Endothelial cell of umbilical vein (primary cell): ENCODE results near the gene P3H2. TPM values are rescaled to one million over a fixed set of nuclear protein-coding genes. Genes with fewer than 3 reads are reported as not detected.

Experiments
- BruUV-seq: library from RNA; stranded (reverse); fragments of 400-500 nt; replicated peaks from 2 replicates; lab custom pipeline; 2021; lab: Mats Ljungman, UMichigan
- CTCF ChIA-PET: fragments of 300-600, 350-600 bp; sonication (Branson Sonifier 250); formaldehyde crosslinking; loops from one replicate; lab custom pipeline; 2021; ENCODE audit warnings: antibody characterized with exemption, inconsistent platforms; lab: Charles Lee
- POLR2A ChIA-PET: fragments of 300-600, 350-600 bp; sonication (Branson Sonifier 250); formaldehyde crosslinking; loops from one replicate; lab custom pipeline; 2021; ENCODE audit warnings: antibody characterized with exemption, inconsistent platforms; lab: Charles Lee
- DNase-seq: peaks from one replicate; pipeline ENCODE4 v3.0.0-alpha.2; 2011; ENCODE audit warnings: low read depth, low spot score
- FAIRE-seq: peaks from 2 replicates; lab custom pipeline; 2011; peaks lifted over from hg19 to GRCh38; lab: Jason Lieb, UNC
- H2AFZ ChIP-seq: 2 replicates; pipeline ENCODE4 v1.6.0; 2012; ENCODE audit warnings: low read depth, low read length, control low read depth, inconsistent platforms
- H3K27ac ChIP-seq: 2 replicates; pipeline ENCODE4 v1.5.1; 2011; ENCODE audit warnings: low read depth, mild to moderate bottlenecking, control low read depth, low read length, moderate library complexity; ENCODE audit not compliant: insufficient read depth
- H3K27me3 ChIP-seq, 2 experiments: 2 replicates each; pipeline versions ENCODE4 v1.6.0 to v1.6.1; 2011; ENCODE audit warnings: low read length in 2 of 2, mixed read lengths in 1 of 2; ENCODE audit not compliant: control insufficient read depth in 2 of 2, insufficient read depth in 2 of 2
- H3K36me3 ChIP-seq, 2 experiments: 2 replicates in 1 of 2; 3 replicates in 1 of 2; pipeline ENCODE4 v1.5.1; 2011; ENCODE audit warnings: low read length in 2 of 2, mild to moderate bottlenecking in 1 of 2, moderate library complexity in 1 of 2; ENCODE audit not compliant: control insufficient read depth in 2 of 2, insufficient read depth in 2 of 2; ENCODE audit errors: extremely low read depth in 1 of 2
- H3K4me1 ChIP-seq: 3 replicates; pipeline ENCODE4 v1.5.1; 2011; ENCODE audit warnings: mild to moderate bottlenecking, low read length; ENCODE audit not compliant: control insufficient read depth, insufficient read depth; ENCODE audit errors: extremely low read depth
- H3K4me2 ChIP-seq: 2 replicates; pipeline ENCODE4 v1.6.1; 2011; ENCODE audit warnings: low read length, control low read depth, mixed read lengths; ENCODE audit not compliant: insufficient read depth
- H3K4me3 ChIP-seq, 3 experiments: fragments of 200-600 bp in 1 of 3; sonication (generic), shearing (Covaris generic) in 1 of 3; replicated peaks in 1 of 3; 2 replicates each; pipeline ENCODE4 v1.5.1; 2011 to 2016; ENCODE audit warnings: control low read depth in 3 of 3, low read length in 3 of 3, mild to moderate bottlenecking in 2 of 3, inconsistent platforms in 1 of 3, low read depth in 1 of 3, moderate library complexity in 1 of 3; ENCODE audit not compliant: insufficient read depth in 1 of 3
- H3K79me2 ChIP-seq: 2 replicates; pipeline ENCODE4 v1.6.0; 2012; ENCODE audit warnings: low read length, inconsistent platforms; ENCODE audit not compliant: control insufficient read depth, insufficient read depth
- H3K9ac ChIP-seq: replicated peaks from 2 replicates; pipeline ENCODE3; 2011; ENCODE audit warnings: low read length, control low read depth; ENCODE audit not compliant: insufficient read depth; ENCODE audit errors: extremely low read depth
- H3K9me1 ChIP-seq: replicated peaks from 3 replicates; pipeline ENCODE4 v1.6.0; 2011; ENCODE audit warnings: mild to moderate bottlenecking, low read length; ENCODE audit not compliant: control insufficient read depth, insufficient read depth; ENCODE audit errors: extremely low read depth
- H3K9me3 ChIP-seq: replicated peaks from 2 replicates; pipeline ENCODE4 v1.5.1; 2012; ENCODE audit warnings: low read length, inconsistent platforms; ENCODE audit not compliant: control insufficient read depth, insufficient read depth
- H4K20me1 ChIP-seq: replicated peaks from 2 replicates; pipeline ENCODE3; 2011; ENCODE audit warnings: mild to moderate bottlenecking, low read length; ENCODE audit not compliant: control insufficient read depth, insufficient read depth; ENCODE audit errors: extremely low read depth
- EZH2 ChIP-seq: IDR thresholded peaks from 2 replicates; pipeline ENCODE4 v1.6.1; 2012; ENCODE audit warnings: borderline replicate concordance, low read depth, mild to moderate bottlenecking, moderate library complexity, low read length, inconsistent platforms; ENCODE audit not compliant: severe bottlenecking
- FOS ChIP-seq: IDR thresholded peaks from 2 replicates; pipeline ENCODE4 v1.6.1; 2011; ENCODE audit warnings: mild to moderate bottlenecking, low read length, moderate library complexity, borderline replicate concordance; ENCODE audit not compliant: insufficient read depth
- GATA2 ChIP-seq: IDR thresholded peaks from 2 replicates; pipeline ENCODE4 v1.7.0; 2011; ENCODE audit warnings: low read depth, mild to moderate bottlenecking, moderate library complexity, mixed read lengths, low read length; ENCODE audit not compliant: insufficient read length, insufficient read depth
- JUN ChIP-seq: IDR thresholded peaks from 2 replicates; pipeline ENCODE4 v1.6.1; 2011; ENCODE audit warnings: borderline replicate concordance, low read depth; ENCODE audit not compliant: insufficient read length, insufficient read depth
- MYC ChIP-seq: IDR thresholded peaks from one replicate; pipeline ENCODE4 v1.6.1; 2011; ENCODE audit warnings: mild to moderate bottlenecking, low read depth, low read length
- POLR2A ChIP-seq: IDR thresholded peaks from 2 replicates; pipeline ENCODE4 v1.6.1; 2012; ENCODE audit warnings: low read depth, mild to moderate bottlenecking, control low read depth, low read length
- POLR2AphosphoS5 ChIP-seq: IDR thresholded peaks from 2 replicates; pipeline ENCODE4 v1.6.1; 2012; ENCODE audit warnings: low read depth, mild to moderate bottlenecking, control low read depth, low read length, moderate library complexity; ENCODE audit not compliant: insufficient read depth
- dilution Hi-C: fragments of 300-500 bp; cut with MboI; formaldehyde crosslinking; loops from one replicate; pipeline ENCODE4 v1.15.0; 2019; ENCODE audit warnings: low sequenced_read_pairs; ENCODE audit not compliant: extremely low pct_ligation_motif_present
- intact Hi-C: fragments of 100-400 bp; cut with micrococcal nuclease; formaldehyde crosslinking; loops from one replicate; pipeline ENCODE4 v1.10.0; 2022
- polyA plus RNA-seq, 4 experiments: library from polyadenylated mRNA; depleted of rRNA in 3 of 4; stranded (reverse) in 3 of 4; unstranded in 1 of 4; fragments of >200 nt; gene quantifications; 2 replicates each; pipeline versions ENCODE4 v1.2.1 to v1.2.3, GENCODE V29; 2011 to 2012; ENCODE audit warnings: missing spikeins in 1 of 4
- total RNA-seq: library from RNA; stranded (reverse); gene quantifications from 2 replicates; pipeline ENCODE4 v1.2.3, GENCODE V29; 2021
- TF ChIP-seq, protein P1 (sequence below), 2 donors: IDR thresholded peaks; 1 replicate in 1 of 2; 2 replicates in 1 of 2; pipeline ENCODE4 v1.5.1; 2011; ENCODE audit warnings: low read length in 2 of 2, mild to moderate bottlenecking in 2 of 2, moderate library complexity in 2 of 2, control low read depth in 1 of 2, inconsistent platforms in 1 of 2, low read depth in 1 of 2; ENCODE audit not compliant: insufficient read depth in 1 of 2; ENCODE audit errors: extremely low read depth in 1 of 2
- TF ChIP-seq, protein P2 (sequence below): IDR thresholded peaks from 2 replicates; pipeline ENCODE4 v1.6.1; 2011; ENCODE audit not compliant: insufficient read depth, insufficient read length

P3H2 gene
- total and polyA plus RNA-seq, 2 donors (not counting 3 experiments of a cell fraction or from before 2014, with no cell fraction given) = 6.6 to 6.8 TPM

DNA sequence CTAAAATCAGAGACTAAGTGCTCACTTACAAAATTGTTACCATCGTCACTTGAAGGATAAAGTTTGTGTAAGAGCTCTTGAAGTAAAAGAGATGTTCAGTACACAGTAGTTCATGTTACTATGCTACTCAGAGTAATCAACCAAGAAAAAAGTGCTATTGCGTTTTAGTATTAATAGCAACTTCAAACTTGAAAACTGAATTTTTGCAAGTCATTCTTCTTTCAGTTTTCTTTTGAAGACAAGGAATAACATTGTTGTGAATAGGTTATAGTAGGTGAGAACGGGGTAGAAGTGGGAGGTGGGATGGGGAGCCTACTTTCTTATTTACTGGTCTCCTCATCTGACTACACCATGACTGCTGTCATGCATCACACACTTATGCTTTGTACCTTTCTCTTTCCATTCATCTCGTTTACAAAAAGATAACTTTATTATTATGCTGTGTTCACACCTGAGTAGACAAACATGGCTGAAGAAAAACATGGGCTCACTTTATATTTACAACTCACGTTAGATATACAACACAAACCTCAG is 39.3 kb upstream of the P3H2 start:
- dilution Hi-C loops = no loop called here
- Histone ChIP-seq H3K4me2 (no peak overlapping the region), H3K79me2 (no peaks in the 10 kb centered on the region), H2AFZ (no peak overlapping the region), H3K9me3 (no peaks in the 10 kb centered on the region), H3K4me3 (no peak overlapping the region), H3K27ac (no peak overlapping the region), H3K36me3 (no peaks in the 10 kb centered on the region), H3K9ac (no peak overlapping the region), H3K4me1 (no peaks in the 10 kb centered on the region), H3K9me1 (no peaks in the 10 kb centered on the region), H4K20me1 (no peaks in the 10 kb centered on the region), H3K27me3 (peaks cover 0 to 2% of the 10 kb centered on the region in 2 experiments)
- intact Hi-C loops = no loop called here
- BruUV-seq = no TSS peak
- POLR2A ChIA-PET = no interaction called here
- CTCF ChIA-PET = no interaction called here
- TF ChIP-seq FOS (no peak), POLR2A (no peak), GATA2 (no peak), JUN (no peak), EZH2 (no peak), POLR2AphosphoS5 (no peak), MYC (no peak)
- TF ChIP-seq, protein P1, sequence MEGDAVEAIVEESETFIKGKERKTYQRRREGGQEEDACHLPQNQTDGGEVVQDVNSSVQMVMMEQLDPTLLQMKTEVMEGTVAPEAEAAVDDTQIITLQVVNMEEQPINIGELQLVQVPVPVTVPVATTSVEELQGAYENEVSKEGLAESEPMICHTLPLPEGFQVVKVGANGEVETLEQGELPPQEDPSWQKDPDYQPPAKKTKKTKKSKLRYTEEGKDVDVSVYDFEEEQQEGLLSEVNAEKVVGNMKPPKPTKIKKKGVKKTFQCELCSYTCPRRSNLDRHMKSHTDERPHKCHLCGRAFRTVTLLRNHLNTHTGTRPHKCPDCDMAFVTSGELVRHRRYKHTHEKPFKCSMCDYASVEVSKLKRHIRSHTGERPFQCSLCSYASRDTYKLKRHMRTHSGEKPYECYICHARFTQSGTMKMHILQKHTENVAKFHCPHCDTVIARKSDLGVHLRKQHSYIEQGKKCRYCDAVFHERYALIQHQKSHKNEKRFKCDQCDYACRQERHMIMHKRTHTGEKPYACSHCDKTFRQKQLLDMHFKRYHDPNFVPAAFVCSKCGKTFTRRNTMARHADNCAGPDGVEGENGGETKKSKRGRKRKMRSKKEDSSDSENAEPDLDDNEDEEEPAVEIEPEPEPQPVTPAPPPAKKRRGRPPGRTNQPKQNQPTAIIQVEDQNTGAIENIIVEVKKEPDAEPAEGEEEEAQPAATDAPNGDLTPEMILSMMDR (IDR thresholded peaks at IDR 0.05; ENCODE audit: extremely low read depth in 1 of 2, insufficient read depth in 1 of 2, low read depth in 1 of 2, low read length in 2 of 2) = no peak
- TF ChIP-seq, protein P2, sequence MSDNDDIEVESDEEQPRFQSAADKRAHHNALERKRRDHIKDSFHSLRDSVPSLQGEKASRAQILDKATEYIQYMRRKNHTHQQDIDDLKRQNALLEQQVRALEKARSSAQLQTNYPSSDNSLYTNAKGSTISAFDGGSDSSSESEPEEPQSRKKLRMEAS = no peak
- FAIRE-seq (no peak), DNase-seq (no peak)
